ENCODE measurements around the gene TCHH.

- TF ChIP-seq NR2C2 (IDR thresholded peaks at IDR 0.05; ENCODE audit: borderline replicate concordance, control insufficient read depth, insufficient read length, low read depth) (no peak), GABPA (IDR thresholded peaks at IDR 0.05; ENCODE audit: low read depth) (no peak), BHLHE40 (IDR thresholded peaks at IDR 0.05; ENCODE audit: borderline replicate concordance in 1 of 2, low read depth in 2 of 2, low read length in 1 of 2) (no peak), EP300 (IDR thresholded peaks at IDR 0.05; ENCODE audit: borderline replicate concordance in 1 of 2, control insufficient read depth in 1 of 2, low read depth in 2 of 2, low read length in 2 of 2) (no peak), MAX (IDR thresholded peaks at IDR 0.05; ENCODE audit: low read depth, low read length) (no peak), CTCF (IDR thresholded peaks at IDR 0.05 in 2 of 3, conservative IDR thresholded peaks at IDR 0.05 in 1 of 3; ENCODE audit: control insufficient read depth in 2 of 3, extremely low read depth in 1 of 3, insufficient read depth in 1 of 3, low read depth in 3 of 3, low read length in 3 of 3) (no peak)
Observed at GRCh38 chr1:152061952-152062351, 53.3 kb downstream of the TCHH start.
